KMS-11 (cell line): ENCODE results near the gene METTL24.
"Not testable (repeated sequence)": the region's sequence is repeated elsewhere in the genome, so short reads cannot be mapped to it uniquely, and the experiment has no call there.

ENCODE experiments used
- H2AFZ ChIP-seq: fragments of 200-600 bp; sonication (generic); 2 replicates; pipeline ENCODE4 v1.6.1; 2016; ENCODE audit warnings: antibody characterized with exemption, mixed run types, low read depth
- H3K27ac ChIP-seq: fragments of 200-600 bp; sonication (generic); 2 replicates; pipeline ENCODE4 v1.6.1; 2016; ENCODE audit warnings: mild to moderate bottlenecking, mixed run types
- H3K27me3 ChIP-seq: fragments of 200-600 bp; sonication (generic); 2 replicates; pipeline ENCODE4 v1.6.1; 2017; ENCODE audit warnings: mild to moderate bottlenecking, low read depth, mixed run types, moderate library complexity; ENCODE audit not compliant: insufficient read depth
- H3K36me3 ChIP-seq: fragments of 200-600 bp; sonication (generic); 2 replicates; pipeline ENCODE4 v1.6.1; 2017; ENCODE audit warnings: mild to moderate bottlenecking, mixed run types; ENCODE audit not compliant: insufficient read depth
- H3K4me1 ChIP-seq: fragments of 200-600 bp; sonication (generic); 2 replicates; pipeline ENCODE4 v1.6.1; 2016; ENCODE audit warnings: mild to moderate bottlenecking, low read depth, mixed run types; ENCODE audit not compliant: poor library complexity, severe bottlenecking
- H3K4me2 ChIP-seq: fragments of 200-600 bp; sonication (generic); 2 replicates; pipeline ENCODE4 v1.7.0; 2016; ENCODE audit warnings: mild to moderate bottlenecking, mixed run types
- H3K4me3 ChIP-seq: fragments of 200-600 bp; sonication (generic); IDR thresholded peaks from 2 replicates; pipeline ENCODE4 v1.6.1; 2017; ENCODE audit warnings: low read depth, low read length, mixed read lengths; ENCODE audit not compliant: insufficient read depth
- H3K79me2 ChIP-seq: fragments of 200-600 bp; sonication (generic); 2 replicates; pipeline ENCODE4 v1.6.1; 2016; ENCODE audit warnings: low read depth, mixed run types; ENCODE audit not compliant: insufficient read depth
- H3K9ac ChIP-seq: fragments of 200-600 bp; sonication (generic); 2 replicates; pipeline ENCODE4 v1.6.1; 2016; ENCODE audit warnings: mild to moderate bottlenecking, mixed run types
- H4K20me1 ChIP-seq: fragments of 200-600 bp; sonication (generic); 2 replicates; pipeline ENCODE4 v1.6.1; 2016; ENCODE audit warnings: mild to moderate bottlenecking, mixed run types; ENCODE audit not compliant: insufficient read depth
- TF ChIP-seq, protein P1 (sequence below): fragments of 200-600 bp; sonication (generic); conservative IDR thresholded peaks from 2 replicates; pipeline ENCODE4 v1.6.1; 2017; ENCODE audit warnings: low read depth, mild to moderate bottlenecking, antibody characterized with exemption, low read length, moderate library complexity, mixed read lengths

METTL24 gene

DNA sequence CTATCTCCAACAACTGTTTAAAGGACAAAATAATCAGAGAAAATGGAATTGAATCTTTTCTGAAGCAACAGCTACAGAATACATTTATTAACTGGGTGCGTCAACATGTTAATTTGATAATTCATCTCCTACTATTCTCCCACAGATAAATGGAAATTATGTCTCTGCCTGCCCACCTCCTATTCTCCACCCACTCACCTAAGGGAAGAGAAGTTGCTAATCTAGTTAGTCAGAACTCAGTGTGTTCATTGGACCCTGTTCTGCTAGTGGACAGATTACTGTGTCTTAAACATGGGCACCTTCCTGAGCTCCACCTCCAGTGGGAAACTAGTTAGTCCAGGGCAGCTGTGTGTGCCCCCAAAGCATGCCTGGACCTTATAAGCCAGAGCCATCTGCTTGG lies 41.0 kb downstream of the METTL24 start:
- H4K20me1 ChIP-seq = no peaks in the 10 kb centered on the region
- H3K4me1 ChIP-seq = no peaks in the 10 kb centered on the region
- H3K36me3 ChIP-seq = no peaks in the 10 kb centered on the region
- no peaks in the 10 kb centered on the region for H3K79me2 ChIP-seq
- H3K27ac ChIP-seq = no peak overlapping the region
- H3K4me3 ChIP-seq = no peak overlapping the region
- H3K4me2 ChIP-seq = no peak overlapping the region
- H3K27me3 ChIP-seq = no peaks in the 10 kb centered on the region
- no peak overlapping the region for H2AFZ ChIP-seq
- TF ChIP-seq, protein P1, sequence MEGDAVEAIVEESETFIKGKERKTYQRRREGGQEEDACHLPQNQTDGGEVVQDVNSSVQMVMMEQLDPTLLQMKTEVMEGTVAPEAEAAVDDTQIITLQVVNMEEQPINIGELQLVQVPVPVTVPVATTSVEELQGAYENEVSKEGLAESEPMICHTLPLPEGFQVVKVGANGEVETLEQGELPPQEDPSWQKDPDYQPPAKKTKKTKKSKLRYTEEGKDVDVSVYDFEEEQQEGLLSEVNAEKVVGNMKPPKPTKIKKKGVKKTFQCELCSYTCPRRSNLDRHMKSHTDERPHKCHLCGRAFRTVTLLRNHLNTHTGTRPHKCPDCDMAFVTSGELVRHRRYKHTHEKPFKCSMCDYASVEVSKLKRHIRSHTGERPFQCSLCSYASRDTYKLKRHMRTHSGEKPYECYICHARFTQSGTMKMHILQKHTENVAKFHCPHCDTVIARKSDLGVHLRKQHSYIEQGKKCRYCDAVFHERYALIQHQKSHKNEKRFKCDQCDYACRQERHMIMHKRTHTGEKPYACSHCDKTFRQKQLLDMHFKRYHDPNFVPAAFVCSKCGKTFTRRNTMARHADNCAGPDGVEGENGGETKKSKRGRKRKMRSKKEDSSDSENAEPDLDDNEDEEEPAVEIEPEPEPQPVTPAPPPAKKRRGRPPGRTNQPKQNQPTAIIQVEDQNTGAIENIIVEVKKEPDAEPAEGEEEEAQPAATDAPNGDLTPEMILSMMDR = no peak
- no peak overlapping the region for H3K9ac ChIP-seq

DNA sequence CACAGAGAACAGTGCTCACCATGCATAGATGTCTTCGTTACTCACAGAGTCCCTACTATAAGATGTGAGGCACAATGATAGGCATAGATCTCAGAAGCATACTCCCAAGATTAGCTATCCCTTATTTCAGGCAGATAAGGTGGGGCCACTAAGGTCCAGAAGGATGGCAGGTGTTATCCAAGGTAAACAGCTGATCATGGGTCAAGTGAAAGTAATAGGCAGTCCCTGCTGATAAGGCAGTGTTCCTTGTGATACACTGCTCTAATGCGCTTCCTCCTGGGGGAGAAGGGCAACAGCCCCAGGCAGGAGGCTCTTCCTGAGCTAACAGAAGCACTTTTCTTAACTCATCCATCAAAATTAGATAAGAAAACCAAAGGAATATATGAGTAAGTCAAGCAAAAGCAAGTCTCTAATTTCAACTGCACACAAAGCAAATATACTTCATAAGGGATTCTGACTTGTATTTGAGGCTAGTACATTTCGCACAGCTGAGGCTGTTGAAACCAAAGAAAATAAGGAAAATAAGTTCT lies 42.2 kb downstream of the METTL24 start:
- H3K36me3 ChIP-seq = no peaks in the 10 kb centered on the region
- TF ChIP-seq, protein P1 = no peak
- H4K20me1 ChIP-seq = no peaks in the 10 kb centered on the region
- H2AFZ ChIP-seq = no peak overlapping the region
- no peak overlapping the region for H3K4me3 ChIP-seq
- no peak overlapping the region for H3K4me2 ChIP-seq
- no peaks in the 10 kb centered on the region for H3K4me1 ChIP-seq
- H3K27me3 ChIP-seq = no peaks in the 10 kb centered on the region
- H3K27ac ChIP-seq = no peak overlapping the region
- H3K9ac ChIP-seq = no peak overlapping the region
- no peaks in the 10 kb centered on the region for H3K79me2 ChIP-seq

DNA sequence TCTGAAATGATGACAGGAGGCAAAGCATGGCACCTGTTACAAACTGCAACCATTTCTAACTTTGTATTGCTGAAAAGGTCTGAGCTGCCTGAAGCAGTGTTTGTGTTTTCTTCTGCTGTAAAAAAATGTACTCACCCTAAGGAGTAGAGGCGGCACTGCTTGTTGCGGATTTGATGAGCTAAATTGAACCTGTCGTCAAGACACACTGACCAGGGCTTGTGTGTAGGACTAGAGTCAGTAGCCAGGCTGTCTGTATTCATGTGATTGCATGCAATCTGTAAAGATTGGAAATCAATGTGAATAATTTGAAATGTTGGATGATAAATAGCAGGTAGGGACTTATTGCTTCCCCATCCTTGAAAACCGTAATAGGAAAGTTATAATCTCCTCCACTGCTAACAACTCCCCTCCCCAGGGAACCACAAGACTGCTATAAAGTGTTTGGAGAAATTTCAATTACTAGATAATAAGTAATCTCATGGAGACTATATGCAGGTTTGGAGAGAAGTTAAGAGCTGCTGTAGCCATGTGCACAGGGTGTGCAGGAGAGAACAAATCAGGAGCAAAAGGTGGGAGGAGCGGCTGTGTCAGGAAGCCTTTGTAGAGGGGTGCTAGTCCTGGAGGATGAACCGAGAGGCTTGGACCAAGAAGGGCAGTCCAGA lies 42.8 kb downstream of the METTL24 start:
- H3K9ac ChIP-seq = no peak overlapping the region
- H3K36me3 ChIP-seq = no peaks in the 10 kb centered on the region
- H3K4me1 ChIP-seq = no peaks in the 10 kb centered on the region
- H3K27me3 ChIP-seq = no peaks in the 10 kb centered on the region
- no peak overlapping the region for H3K4me2 ChIP-seq
- H2AFZ ChIP-seq = no peak overlapping the region
- no peaks in the 10 kb centered on the region for H4K20me1 ChIP-seq
- no peak overlapping the region for H3K27ac ChIP-seq
- TF ChIP-seq, protein P1 = no peak
- H3K79me2 ChIP-seq = no peaks in the 10 kb centered on the region
- H3K4me3 ChIP-seq = no peak overlapping the region

DNA sequence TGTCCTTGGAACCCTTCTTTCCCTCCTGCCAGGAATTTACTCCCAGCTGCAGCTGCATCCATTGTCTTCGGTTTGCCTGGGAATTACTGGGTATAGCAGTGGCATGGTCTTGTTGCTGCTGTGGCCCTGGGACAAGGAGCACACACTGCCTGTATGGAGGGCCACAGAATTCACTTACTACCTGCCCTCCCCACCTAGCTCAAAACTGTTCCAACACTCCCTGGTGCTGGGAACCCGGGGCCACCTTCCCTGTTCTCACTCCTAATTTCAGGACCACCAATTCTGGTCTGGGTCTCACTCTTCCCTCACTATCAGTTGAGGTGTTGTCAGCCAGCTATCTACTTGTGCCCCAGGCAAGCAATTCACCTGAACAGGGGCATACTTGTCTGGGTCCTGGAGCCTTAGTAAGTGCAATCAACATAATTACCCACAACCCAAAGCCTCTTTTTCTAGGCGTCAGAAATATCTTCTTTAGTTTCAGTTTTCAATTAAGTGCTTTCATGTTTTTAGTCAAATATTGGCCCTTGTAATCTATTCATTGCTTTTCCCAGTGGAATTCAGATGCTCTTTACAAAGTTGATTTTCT lies 47.2 kb downstream of the METTL24 start:
- no peak overlapping the region for H2AFZ ChIP-seq
- TF ChIP-seq, protein P1 = no peak

DNA sequence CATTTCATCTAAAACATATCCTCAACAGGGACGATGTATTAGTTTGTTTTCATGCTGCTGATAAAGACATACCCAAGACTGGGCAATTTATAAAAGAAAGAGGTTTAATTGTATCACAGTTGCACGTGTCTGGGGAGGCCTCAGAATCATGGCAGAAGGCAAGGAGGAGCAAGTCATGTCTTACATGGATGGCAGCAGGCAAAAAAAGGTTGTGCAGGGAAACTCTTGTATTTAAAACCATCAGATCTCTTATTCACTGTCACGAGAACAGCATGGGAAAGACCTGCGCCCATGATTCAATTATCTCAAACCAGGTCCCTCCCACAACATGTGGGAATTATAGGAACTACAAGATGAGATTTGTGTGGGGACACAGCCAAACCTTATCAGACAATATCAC lies 48.7 kb downstream of the METTL24 start:
- not testable (repeated sequence) for H3K4me2 ChIP-seq, H3K9ac ChIP-seq, H2AFZ ChIP-seq, H3K4me3 ChIP-seq, H3K4me1 ChIP-seq, H4K20me1 ChIP-seq, H3K27me3 ChIP-seq, H3K36me3 ChIP-seq, H3K27ac ChIP-seq, H3K79me2 ChIP-seq

More for the DNA sequence above, 47.2 kb downstream of the METTL24 start:
- Histone ChIP-seq H3K4me1 (no peaks in the 10 kb centered on the region), H4K20me1 (no peaks in the 10 kb centered on the region), H3K4me3 (no peak overlapping the region), H3K4me2 (no peak overlapping the region), H3K36me3 (no peaks in the 10 kb centered on the region), H3K9ac (no peak overlapping the region), H3K27me3 (no peaks in the 10 kb centered on the region), H3K27ac (no peak overlapping the region), H3K79me2 (no peaks in the 10 kb centered on the region)
